DMS153 treated with DMSO at 0.1 percent for 48 hours (cell line): ENCODE results near the gene DLGAP4.

ENCODE experiments used
- DNase-seq: peaks from one replicate; lab custom pipeline; 2025; ENCODE audit not compliant: unreplicated experiment; lab: John Stamatoyannopoulos, UW

DLGAP4 gene

DNA sequence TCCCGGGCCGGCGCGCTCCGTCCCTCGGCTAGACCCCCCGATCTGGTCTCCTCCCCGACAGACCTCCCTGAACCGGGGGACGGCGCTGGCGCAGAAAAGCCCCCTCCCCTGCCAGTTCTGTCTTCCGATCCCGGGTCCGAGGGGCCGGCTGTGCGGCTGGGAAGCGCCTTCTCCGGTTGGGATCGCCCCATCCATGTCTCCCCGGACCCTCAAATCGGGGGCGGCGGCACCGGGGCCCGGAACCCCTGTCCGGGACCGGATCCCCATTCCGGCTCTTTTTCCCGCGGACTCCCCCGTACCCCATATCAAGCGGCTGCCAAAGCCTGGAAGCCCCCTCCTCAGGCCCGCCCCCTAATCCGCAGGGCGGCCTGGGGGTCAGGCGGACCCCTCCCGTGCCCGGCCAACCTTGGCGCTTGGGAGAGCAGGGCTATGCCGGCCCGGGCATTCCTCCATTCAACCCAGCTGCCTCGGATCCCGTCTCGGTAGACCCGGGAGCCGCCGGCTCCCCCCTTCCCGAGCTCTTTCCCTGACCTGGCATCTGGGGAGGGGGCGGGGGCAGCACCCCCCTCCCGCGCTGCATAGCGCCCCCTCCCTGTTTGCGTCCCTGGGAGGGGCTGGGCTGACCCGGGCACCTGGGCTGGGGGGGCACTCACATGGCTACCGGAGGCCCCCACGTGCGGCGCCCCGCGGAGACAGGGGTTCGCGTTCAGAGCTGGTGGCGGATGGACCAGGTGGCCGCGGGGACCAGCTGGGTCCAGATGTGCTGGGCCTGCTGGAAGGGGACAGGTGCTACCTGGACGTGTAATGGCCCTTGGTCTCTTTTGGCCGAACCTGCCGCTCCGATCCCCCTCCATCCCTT, 643 bp downstream of the DLGAP4 start:
- no peak for DNase-seq

- DNase-seq, result no peak
Observed at GRCh38 chr20:36307412-36308325, 1.5 kb downstream of the DLGAP4 start.

GRCh38 chr20:36308353-36308752, 2.2 kb downstream of the DLGAP4 start:
- DNase-seq, result no peak

- no peak for DNase-seq
Observed at GRCh38 chr20:36308986-36309385, 2.8 kb downstream of the DLGAP4 start.

- DNase-seq, result no peak
Observed at GRCh38 chr20:36309643-36310042, 3.5 kb downstream of the DLGAP4 start.

GRCh38 chr20:36310215-36310981, 4.3 kb downstream of the DLGAP4 start:
- no peak for DNase-seq

DNA sequence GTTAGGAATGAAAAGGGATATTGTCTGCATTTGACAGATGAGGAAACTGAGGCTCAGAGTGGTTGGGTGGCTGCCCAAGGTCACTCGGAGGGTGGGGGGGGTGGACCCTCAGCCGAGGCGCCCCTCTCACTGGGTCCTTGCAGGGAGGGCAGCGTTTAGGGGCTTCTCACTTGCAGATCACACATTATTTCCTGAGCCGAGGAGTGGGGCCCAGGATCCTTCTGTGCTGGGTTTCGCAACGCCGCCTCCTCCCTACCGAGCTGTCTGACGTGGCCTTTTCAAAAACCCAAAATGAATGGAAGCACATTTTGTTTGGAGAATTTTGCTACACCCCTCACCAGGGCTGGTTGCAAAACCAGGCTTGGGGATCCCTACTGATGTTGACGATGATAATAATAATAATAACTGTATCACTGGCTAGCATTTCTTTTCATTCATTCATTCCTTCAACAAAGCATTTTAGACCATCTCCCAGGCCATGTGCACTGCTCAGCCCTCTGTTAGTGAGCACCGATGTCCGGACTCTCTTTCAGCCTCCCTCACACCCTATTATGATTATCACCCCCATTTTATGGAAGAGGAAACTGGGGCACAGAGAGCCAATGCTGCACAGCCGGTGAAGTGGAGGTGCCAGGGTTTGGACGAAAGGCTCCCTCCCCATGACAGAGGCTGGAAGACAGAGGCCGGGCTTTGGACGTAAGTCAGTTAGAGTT, 5.2 kb downstream of the DLGAP4 start:
- no peak for DNase-seq

DNA sequence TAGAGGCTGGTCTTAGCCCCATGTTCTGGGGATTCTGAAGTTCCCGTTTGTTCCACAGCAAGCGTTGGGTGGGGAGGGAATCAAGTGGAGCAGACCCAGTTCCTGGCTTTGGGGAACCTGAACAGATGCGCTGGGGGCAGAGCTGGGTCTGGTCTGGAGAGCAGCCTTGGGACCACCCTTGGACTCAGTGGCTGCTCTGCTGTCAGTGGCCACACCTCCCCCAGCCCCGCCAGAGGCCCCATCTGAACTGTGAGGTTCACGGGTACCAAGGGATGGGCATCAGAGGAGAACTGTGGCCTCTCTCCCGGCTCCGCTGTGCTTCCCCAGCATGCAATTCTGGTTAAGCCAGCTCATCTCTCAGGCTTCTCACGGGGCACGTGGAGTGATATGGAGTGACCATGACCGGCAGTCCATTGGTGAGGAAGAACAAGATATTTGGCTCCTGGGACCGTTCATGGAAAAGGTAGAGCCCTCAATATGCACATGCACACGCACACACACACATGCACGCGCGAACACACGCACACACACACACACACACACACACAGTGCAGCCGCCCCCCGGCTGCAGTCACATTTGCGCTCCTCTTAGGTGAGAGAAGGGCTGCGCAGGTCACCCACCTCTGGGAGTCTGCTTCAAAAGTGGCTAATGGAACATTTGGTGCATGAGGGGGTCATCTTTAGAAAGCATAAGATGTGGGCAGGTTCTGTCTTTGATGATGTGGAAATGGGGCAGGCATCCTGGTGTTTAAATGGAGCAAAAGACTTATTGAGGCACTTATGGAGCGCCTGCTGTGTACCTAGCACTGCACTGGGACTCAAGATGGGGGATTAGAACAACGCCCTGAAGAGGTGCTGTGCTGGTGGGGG, 6.0 kb downstream of the DLGAP4 start:
- DNase-seq, result no peak

GRCh38 chr20:36312724-36313441, 6.7 kb downstream of the DLGAP4 start:
- DNase-seq, result no peak

DNA sequence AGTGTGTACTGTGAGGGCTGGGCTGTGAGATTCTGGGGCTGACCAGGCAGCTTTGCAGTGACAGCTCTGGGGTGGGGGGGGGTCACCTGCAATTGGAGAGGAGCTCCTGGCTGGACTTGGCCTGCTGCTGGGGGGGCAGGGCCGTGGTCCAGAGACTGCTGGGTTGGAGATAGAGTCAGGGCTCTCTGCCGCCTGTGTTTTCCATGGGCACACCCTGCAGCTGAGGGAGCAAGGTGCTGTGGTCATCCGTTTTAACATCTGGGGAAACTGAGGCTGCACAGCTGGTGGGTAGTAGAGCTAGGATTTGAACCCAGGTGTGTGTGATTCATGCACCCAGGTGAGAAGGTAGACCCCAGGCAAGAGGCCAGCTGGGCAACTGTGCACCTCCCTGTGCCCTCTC, 7.3 kb downstream of the DLGAP4 start:
- no peak for DNase-seq

DNA sequence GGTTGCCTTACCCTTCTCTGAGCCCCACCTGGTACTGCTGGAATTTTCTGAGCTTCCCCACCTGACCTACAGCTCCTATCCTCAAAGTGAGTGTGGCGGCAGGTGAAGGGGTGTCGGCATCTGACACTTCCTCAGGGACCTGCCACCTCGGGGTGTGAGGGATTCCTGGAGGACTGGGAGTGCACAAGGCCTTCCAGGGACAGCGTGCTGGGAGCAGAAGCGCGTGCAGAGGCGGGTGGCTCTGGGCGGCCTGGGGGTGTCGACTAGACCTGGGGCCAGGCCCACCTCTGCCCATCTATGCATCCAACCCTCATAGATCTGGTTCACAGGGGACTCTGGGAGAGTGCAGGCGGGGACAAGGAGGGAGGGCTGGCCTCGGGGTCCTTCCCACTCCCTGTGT, 7.8 kb downstream of the DLGAP4 start:
- no peak for DNase-seq

DNA sequence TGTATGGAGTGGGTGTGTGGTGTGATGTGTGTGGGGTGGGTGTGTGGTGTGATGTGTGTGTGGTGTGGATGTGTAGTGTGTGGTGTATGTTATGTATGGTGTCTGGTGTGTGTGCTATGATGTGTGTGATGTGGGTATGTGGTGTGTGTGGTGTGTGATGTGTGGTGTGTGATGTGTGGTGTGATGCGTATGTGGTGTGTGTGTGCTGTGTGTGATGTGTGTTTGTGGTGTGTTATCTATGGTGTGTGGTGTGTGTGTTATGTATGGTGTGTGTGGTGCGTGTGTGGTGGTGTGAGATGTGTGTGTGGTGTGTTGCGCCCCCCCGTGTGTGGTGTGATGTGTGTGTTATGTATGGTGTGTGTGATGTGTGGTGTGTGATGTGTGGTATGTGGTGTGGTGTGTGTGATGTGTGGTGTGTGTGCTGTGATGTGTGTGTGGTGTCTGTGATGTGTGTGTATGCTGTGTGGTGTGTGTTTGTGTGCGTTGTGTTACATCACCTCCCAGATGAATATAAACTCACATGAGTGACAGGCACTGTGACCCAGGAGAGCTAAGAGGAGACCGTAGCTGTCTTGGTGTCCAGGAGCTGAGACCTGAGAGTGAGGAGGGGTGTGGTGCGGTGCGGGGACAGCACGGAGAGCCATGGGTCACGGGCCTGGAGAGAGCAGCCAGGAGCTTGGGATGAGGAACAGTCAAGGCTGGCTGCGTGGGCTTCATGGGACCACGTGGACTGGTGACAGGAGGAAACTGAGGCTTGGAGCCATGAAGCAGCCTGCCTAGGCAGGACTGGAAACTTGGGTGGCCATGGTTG, 8.8 kb downstream of the DLGAP4 start:
- DNase-seq, result no peak

GRCh38 chr20:36315545-36316351, 9.6 kb downstream of the DLGAP4 start:
- DNase-seq, result no peak

DNA sequence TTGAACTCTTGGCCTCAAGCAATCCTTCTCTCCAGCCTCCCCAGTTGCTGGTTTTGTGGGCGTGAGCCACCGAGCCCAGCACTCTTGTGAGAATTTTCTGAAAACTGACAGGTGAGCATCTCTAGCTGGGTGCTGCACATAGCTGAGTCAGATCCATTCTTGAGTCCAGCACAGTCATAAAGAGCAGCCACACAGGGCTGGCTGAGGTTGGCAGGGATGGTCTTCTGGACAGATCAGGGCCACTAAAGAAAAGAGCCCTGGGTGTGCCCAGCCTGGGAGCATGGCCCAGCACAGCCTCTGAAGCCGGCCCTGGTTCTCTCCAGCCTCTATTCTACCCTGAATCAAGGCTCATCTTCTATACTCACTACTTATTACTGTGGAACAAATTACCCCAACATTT, 11.5 kb downstream of the DLGAP4 start:
- no peak for DNase-seq

DNA sequence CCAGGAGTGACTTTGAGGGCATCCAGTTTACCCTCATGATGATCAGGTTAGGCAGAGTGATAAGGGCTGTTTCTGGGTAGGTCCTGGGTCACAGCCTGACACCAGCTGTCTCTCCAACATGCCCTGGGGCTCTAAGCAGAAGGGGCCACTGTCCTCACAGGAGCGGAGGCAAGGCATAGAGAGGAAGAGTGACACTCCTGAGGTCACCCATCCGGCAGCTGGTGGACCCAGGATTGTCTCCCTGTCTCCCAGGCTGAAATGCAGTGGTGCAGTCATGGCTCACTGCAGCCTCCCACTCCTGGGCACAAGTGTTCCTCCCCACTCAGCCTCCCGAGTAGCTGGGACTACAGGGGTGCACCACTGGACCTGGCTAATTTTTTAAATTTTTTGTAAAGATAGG, 12.0 kb downstream of the DLGAP4 start:
- no peak for DNase-seq

GRCh38 chr20:36319356-36320260, 13.5 kb downstream of the DLGAP4 start:
- no peak for DNase-seq
